ENCODE data around the gene ARHGAP9.

DNA sequence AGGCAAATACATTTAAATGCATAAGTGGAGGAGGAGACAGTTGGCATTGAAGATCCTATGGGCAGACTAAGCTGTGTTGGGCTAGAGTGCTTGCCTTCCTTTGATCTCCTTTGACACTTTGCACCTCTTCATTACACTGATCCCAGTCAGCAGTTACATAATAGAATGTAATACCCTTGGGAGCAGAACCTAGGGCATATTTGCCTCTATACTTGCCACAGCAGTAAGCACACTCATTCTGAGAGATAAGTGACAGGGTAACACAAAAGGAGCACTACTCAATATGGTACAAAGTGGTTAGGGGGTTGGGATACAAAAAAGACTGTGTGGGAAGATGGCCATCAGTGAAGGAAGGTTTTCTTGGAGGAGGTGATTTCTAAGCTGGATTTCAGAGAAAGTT, 17.2 kb upstream of the ARHGAP9 start:
- TF ChIP-seq POLR2A (IDR thresholded peaks at IDR 0.05) (no peak), CTCF (IDR thresholded peaks at IDR 0.05) (no peak)
